B cell (primary cell): ENCODE results near the gene MIGA1. TPM values are rescaled to one million over a fixed set of nuclear protein-coding genes. Genes with fewer than 3 reads are reported as not detected.
"Not testable (repeated sequence)": the region's sequence is repeated elsewhere in the genome, so short reads cannot be mapped to it uniquely, and the experiment has no call there.

ENCODE experiments used
- ATAC-seq: fragments of 200-7000 bp; cut with Tn5 transposase; one replicate; pipeline ENCODE4 v1.10.0; 2021; ENCODE audit warnings: low read depth, mild to moderate bottlenecking, moderate number of reproducible peaks, moderate library complexity
- CTCF ChIA-PET: fragments of 350-600 bp; sonication (Branson Sonifier 250); formaldehyde crosslinking; loops from one replicate; lab custom pipeline; 2021; ENCODE audit warnings: antibody characterized with exemption, inconsistent platforms; lab: Charles Lee
- POLR2A ChIA-PET: fragments of 350-600 bp; sonication (Branson Sonifier 250); formaldehyde crosslinking; loops from one replicate; lab custom pipeline; 2021; ENCODE audit warnings: antibody characterized with exemption; lab: Charles Lee
- DNase-seq: peaks from one replicate; pipeline ENCODE4 v3.0.0; 2013
- H2AFZ ChIP-seq: 2 replicates; pipeline ENCODE4 v1.6.1; 2012; ENCODE audit warnings: mild to moderate bottlenecking, low read depth, low read length; ENCODE audit not compliant: insufficient read depth, poor library complexity, severe bottlenecking
- H3K27ac ChIP-seq, 2 donors: 1 replicate in 1 of 2; 2 replicates in 1 of 2; pipeline ENCODE4 v1.5.1; 2012 to 2013; ENCODE audit warnings: low read length in 2 of 2, mild to moderate bottlenecking in 2 of 2, moderate library complexity in 1 of 2
- H3K27me3 ChIP-seq, 4 experiments: fragments of 200-600 bp in 1 of 4; sonication (generic) in 1 of 4; replicated peaks in 1 of 4; 1 replicate in 2 of 4; 2 replicates in 2 of 4; pipeline versions ENCODE4 v1.6.1 to v1.7.0; 2013 to 2016; ENCODE audit warnings: low read length in 3 of 4, mild to moderate bottlenecking in 2 of 4, mixed read lengths in 1 of 4, moderate library complexity in 1 of 4; ENCODE audit not compliant: insufficient read depth in 4 of 4, control insufficient read depth in 3 of 4; ENCODE audit errors: control extremely low read depth in 1 of 4
- H3K36me3 ChIP-seq, 2 experiments: replicated peaks in 1 of 2; 1 replicate in 1 of 2; 2 replicates in 1 of 2; pipeline versions ENCODE4 v1.6.1 to v1.7.1; 2013; ENCODE audit warnings: low read length in 1 of 2; ENCODE audit not compliant: insufficient read depth in 2 of 2, control insufficient read depth in 1 of 2; ENCODE audit errors: control extremely low read depth in 1 of 2, extremely low read depth in 1 of 2
- H3K4me1 ChIP-seq, 2 donors: fragments of 200-600 bp in 1 of 2; sonication (generic) in 1 of 2; 1 replicate in 1 of 2; 2 replicates in 1 of 2; pipeline versions ENCODE4 v1.5.1 to v1.6.1; 2013 to 2017; ENCODE audit warnings: low read length in 2 of 2; ENCODE audit not compliant: control insufficient read depth in 2 of 2, insufficient read depth in 2 of 2
- H3K4me2 ChIP-seq: replicated peaks from 2 replicates; pipeline ENCODE3; 2012; ENCODE audit warnings: mild to moderate bottlenecking, low read depth, low read length; ENCODE audit not compliant: poor library complexity, severe bottlenecking
- H3K4me3 ChIP-seq, 5 experiments: fragments of 200-600 bp in 1 of 5; sonication (generic) in 1 of 5; 1 replicate in 3 of 5; 2 replicates in 2 of 5; pipeline versions ENCODE4 v1.5.1 to v1.7.0; 2011 to 2016; ENCODE audit warnings: low read length in 4 of 5, mild to moderate bottlenecking in 4 of 5, low read depth in 2 of 5, control low read depth in 1 of 5, moderate library complexity in 1 of 5; ENCODE audit not compliant: insufficient read depth in 1 of 5; ENCODE audit errors: control extremely low read depth in 1 of 5, extremely low read depth in 1 of 5
- H3K79me2 ChIP-seq: fragments of 200-600 bp; sonication (generic); one replicate; pipeline ENCODE4 v1.6.0; 2016; ENCODE audit warnings: low read length; ENCODE audit not compliant: control insufficient read depth, insufficient read depth
- H3K9ac ChIP-seq: fragments of 200-600 bp; sonication (generic); 2 replicates; pipeline ENCODE4 v1.6.1; 2017; ENCODE audit warnings: mild to moderate bottlenecking, low read length, moderate library complexity
- H3K9me3 ChIP-seq, 3 donors: one replicate each; pipeline versions ENCODE4 v1.6.1 to v1.7.1; 2013; ENCODE audit warnings: low read length in 2 of 3; ENCODE audit not compliant: control insufficient read depth in 2 of 3, insufficient read depth in 1 of 3; ENCODE audit errors: control extremely low read depth in 1 of 3
- H4K20me1 ChIP-seq: 2 replicates; pipeline ENCODE4 v1.6.0; 2012; ENCODE audit warnings: mild to moderate bottlenecking, low read length; ENCODE audit not compliant: insufficient read depth, control insufficient read depth, poor library complexity, severe bottlenecking
- H3K27ac Mint-ChIP-seq: one replicate; pipeline ENCODE4 v1.8.0; 2021; ENCODE audit warnings: mixed read lengths
- H3K27me3 Mint-ChIP-seq: one replicate; pipeline ENCODE4 v1.8.0; 2021; ENCODE audit warnings: mixed read lengths
- H3K4me1 Mint-ChIP-seq: one replicate; pipeline ENCODE4 v1.8.0; 2021; ENCODE audit warnings: mixed read lengths
- H3K4me3 Mint-ChIP-seq: one replicate; pipeline ENCODE4 v1.8.0; 2021; ENCODE audit warnings: mixed read lengths
- H3K9me3 Mint-ChIP-seq: one replicate; pipeline ENCODE4 v1.8.0; 2022; ENCODE audit warnings: mixed read lengths; ENCODE audit not compliant: insufficient read depth
- EZH2 ChIP-seq: IDR thresholded peaks from 2 replicates; pipeline ENCODE4 v1.6.1; 2012; ENCODE audit warnings: borderline replicate concordance, low read depth, mild to moderate bottlenecking, moderate library complexity, low read length; ENCODE audit not compliant: insufficient read depth, poor library complexity, severe bottlenecking
- WGBS: methylation state at CpG from one replicate; pipeline ENCODE4 v1.1.5; 2013; ENCODE audit warnings: missing lambda C conversion rate; ENCODE audit not compliant: insufficient coverage; 5-methylcytosine and 5-hydroxymethylcytosine counted together
- intact Hi-C: fragments of 100-400 bp; cut with micrococcal nuclease; formaldehyde crosslinking; loops from one replicate; pipeline ENCODE4 v1.10.0; 2022
- polyA plus RNA-seq: library from polyadenylated mRNA; depleted of rRNA; stranded (reverse); fragments of >200 nt; gene quantifications from 2 replicates; pipeline ENCODE4 v1.2.3, GENCODE V29; 2012
- total RNA-seq, 2 donors: library from RNA; stranded (reverse); fragments of 120-200 nt in 1 of 2; gene quantifications; 1 replicate in 1 of 2; 2 replicates in 1 of 2; pipeline versions ENCODE4 v1.2.3 to v1.2.4, GENCODE V29; 2013 to 2022
- TF ChIP-seq, protein P1 (sequence below): fragments of 200-600 bp; IDR thresholded peaks from one replicate; pipeline ENCODE4 v1.8.0; 2022; ENCODE audit warnings: antibody characterized with exemption, mild to moderate bottlenecking

The MIGA1 gene
- total and polyA plus RNA-seq, 2 donors (not counting 1 experiment from before 2014, with no cell fraction given) = 5.0 to 18.0 TPM

DNA sequence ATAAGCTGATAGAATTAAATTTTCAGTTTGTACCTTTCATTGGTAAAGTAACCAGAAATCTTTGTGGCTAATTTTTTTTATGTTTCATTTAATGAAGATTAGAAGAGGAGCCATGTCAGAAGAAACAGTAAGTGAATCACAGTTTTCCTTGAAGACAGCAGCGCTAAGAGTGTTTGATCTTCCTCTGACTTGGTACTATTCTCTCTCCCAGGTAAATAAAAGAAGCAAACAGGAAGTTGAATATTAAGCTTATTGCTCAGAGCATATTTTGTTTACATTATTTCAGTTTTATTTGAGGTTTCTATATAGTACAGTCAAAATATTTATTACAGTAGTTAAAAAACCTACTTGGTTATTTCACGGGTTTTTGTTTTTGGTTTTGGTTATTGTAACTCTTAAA, 3.7 kb downstream of the MIGA1 start:
- H3K4me3 Mint-ChIP-seq = no peak overlapping the region
- H3K4me1 Mint-ChIP-seq = peaks cover 28% of the 10 kb centered on the region
- no peaks in the 10 kb centered on the region for H3K27me3 ChIP-seq
- H3K27ac Mint-ChIP-seq = no peak overlapping the region
- H3K4me2 ChIP-seq = no peak overlapping the region
- H3K9me3 ChIP-seq = peaks cover 0 to 6% (median 0%) of the 10 kb centered on the region in 3 donors
- intact Hi-C loops = no loop called here
- H3K27me3 Mint-ChIP-seq = no peaks in the 10 kb centered on the region
- H2AFZ ChIP-seq = no peak overlapping the region
- no peak overlapping the region for H3K27ac ChIP-seq
- peaks cover 10% of the 10 kb centered on the region for H4K20me1 ChIP-seq
- peaks cover 4% of the 10 kb centered on the region for H3K9me3 Mint-ChIP-seq
- H3K79me2 ChIP-seq = peaks cover 64% of the 10 kb centered on the region
- DNase-seq = no peak
- TF ChIP-seq EZH2 = no peak
- TF ChIP-seq, protein P1, sequence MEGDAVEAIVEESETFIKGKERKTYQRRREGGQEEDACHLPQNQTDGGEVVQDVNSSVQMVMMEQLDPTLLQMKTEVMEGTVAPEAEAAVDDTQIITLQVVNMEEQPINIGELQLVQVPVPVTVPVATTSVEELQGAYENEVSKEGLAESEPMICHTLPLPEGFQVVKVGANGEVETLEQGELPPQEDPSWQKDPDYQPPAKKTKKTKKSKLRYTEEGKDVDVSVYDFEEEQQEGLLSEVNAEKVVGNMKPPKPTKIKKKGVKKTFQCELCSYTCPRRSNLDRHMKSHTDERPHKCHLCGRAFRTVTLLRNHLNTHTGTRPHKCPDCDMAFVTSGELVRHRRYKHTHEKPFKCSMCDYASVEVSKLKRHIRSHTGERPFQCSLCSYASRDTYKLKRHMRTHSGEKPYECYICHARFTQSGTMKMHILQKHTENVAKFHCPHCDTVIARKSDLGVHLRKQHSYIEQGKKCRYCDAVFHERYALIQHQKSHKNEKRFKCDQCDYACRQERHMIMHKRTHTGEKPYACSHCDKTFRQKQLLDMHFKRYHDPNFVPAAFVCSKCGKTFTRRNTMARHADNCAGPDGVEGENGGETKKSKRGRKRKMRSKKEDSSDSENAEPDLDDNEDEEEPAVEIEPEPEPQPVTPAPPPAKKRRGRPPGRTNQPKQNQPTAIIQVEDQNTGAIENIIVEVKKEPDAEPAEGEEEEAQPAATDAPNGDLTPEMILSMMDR = no peak
- H3K4me1 ChIP-seq = peaks cover 9 to 11% of the 10 kb centered on the region in 2 donors
- WGBS = no CpG with 5 or more reads among the region's 2 CpGs
- no peak for ATAC-seq
- H3K36me3 ChIP-seq = peaks cover 0 to 22% of the 10 kb centered on the region in 2 experiments
- no peak overlapping the region for H3K9ac ChIP-seq
- ChIA-PET CTCF (no interaction called here), POLR2A (no interaction called here)
- no peak overlapping the region for H3K4me3 ChIP-seq

DNA sequence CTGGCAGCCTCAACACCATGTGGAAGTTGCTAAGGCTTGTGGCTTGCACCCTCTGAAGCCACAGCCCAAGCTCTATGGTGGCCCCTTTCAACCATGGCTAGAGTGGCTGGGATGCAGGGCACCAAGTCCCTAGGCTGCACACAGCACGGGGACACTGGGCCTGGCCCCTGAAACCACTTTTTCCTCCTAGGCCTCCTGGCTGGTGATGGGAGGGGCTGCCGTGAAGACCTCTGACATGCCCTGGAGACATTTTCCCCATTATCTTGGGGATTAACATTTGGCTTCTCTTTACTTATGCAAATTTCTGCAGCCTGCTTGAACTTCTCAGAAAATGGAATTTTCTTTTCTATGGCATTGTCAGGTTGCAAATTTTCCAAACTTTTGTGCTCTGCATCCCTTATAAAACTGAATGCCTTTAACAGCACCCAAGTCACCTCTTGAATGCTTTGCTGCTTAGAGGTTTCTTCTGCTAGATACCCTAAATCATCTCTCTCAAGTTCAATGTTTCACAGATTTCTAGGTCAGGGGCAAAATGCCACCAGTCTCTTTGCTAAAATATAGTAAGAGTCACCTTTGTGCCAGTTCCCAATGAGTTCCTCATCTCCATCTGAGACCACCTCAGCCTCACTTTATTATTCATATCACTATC, 6.8 kb downstream of the MIGA1 start:
- ATAC-seq, H3K27ac ChIP-seq, DNase-seq, H3K4me1 ChIP-seq, H3K27me3 Mint-ChIP-seq, H3K27ac Mint-ChIP-seq, H3K27me3 ChIP-seq, H3K9me3 ChIP-seq, H3K9me3 Mint-ChIP-seq, H2AFZ ChIP-seq, H3K9ac ChIP-seq, POLR2A ChIA-PET, intact Hi-C loops, H3K4me1 Mint-ChIP-seq, H3K4me3 ChIP-seq, H3K4me2 ChIP-seq, H3K4me3 Mint-ChIP-seq, CTCF ChIA-PET: not testable (repeated sequence)
- Histone ChIP-seq H3K36me3 (peaks cover 3 to 29% of the 10 kb centered on the region in 2 experiments), H3K79me2 (peaks cover 50% of the 10 kb centered on the region), H4K20me1 (peaks cover 10% of the 10 kb centered on the region)
- 100% methylated on average over 2 of the region's 2 CpGs for WGBS
